GM12891 (cell line): ENCODE measurements around the gene MCAM.

Experiments used
- PAX5 ChIP-seq: IDR thresholded peaks from 2 replicates; pipeline ENCODE4 v1.6.1; 2011; ENCODE audit warnings: low read length, moderate library complexity, mild to moderate bottlenecking; ENCODE audit not compliant: insufficient read depth, severe bottlenecking
- POLR2A ChIP-seq: IDR thresholded peaks from 2 replicates; pipeline ENCODE4 v1.6.1; 2011; ENCODE audit warnings: low read depth, low read length, control low read depth
- POLR2AphosphoS5 ChIP-seq: IDR thresholded peaks from 2 replicates; pipeline ENCODE4 v1.6.1; 2011; ENCODE audit warnings: low read depth, low read length, control low read depth
- POU2F2 ChIP-seq: IDR thresholded peaks from 2 replicates; pipeline ENCODE4 v1.6.1; 2011; ENCODE audit warnings: low read depth, mild to moderate bottlenecking, control low read depth, low read length, moderate library complexity
- SPI1 ChIP-seq: IDR thresholded peaks from 2 replicates; pipeline ENCODE4 v1.6.1; 2011; ENCODE audit warnings: low read depth, low read length, control low read depth
- TAF1 ChIP-seq: IDR thresholded peaks from 2 replicates; pipeline ENCODE4 v1.6.1; 2011; ENCODE audit warnings: low read depth, low read length, control low read depth

DNA sequence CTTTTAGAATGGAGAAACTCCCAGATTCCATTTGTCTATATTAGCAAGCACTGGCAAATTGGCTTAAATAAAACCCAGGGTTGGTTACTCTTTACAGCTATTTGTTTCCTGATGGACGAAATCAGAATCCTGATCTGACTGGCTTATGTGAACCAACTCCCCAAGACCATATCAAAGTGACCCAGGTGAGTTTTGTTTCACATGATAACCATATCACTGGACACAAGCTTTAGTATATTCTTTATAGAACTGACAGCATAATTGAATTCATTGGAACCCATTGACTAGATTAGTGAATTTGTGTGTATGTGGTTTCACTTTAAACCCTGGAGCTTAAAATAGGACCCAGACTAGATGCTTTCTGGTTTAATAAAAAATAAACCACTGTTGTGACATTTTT lies 39.3 kb downstream of the MCAM start:
- TF ChIP-seq POLR2AphosphoS5, result no peak
- no peak for TF ChIP-seq POLR2A
- no peak for TF ChIP-seq PAX5
- TF ChIP-seq TAF1, result no peak
- TF ChIP-seq SPI1, result no peak
- TF ChIP-seq POU2F2, result no peak
